Ramos (cell line): ENCODE data around the gene EPB41L1.

Experiments
- in situ Hi-C: fragments of 300-500 bp; cut with MboI; formaldehyde crosslinking; loops from one replicate; pipeline ENCODE4 v1.14.3; 2022; ENCODE audit warnings: low sequenced_read_pairs; ENCODE audit not compliant: unreplicated experiment

Gene EPB41L1

DNA sequence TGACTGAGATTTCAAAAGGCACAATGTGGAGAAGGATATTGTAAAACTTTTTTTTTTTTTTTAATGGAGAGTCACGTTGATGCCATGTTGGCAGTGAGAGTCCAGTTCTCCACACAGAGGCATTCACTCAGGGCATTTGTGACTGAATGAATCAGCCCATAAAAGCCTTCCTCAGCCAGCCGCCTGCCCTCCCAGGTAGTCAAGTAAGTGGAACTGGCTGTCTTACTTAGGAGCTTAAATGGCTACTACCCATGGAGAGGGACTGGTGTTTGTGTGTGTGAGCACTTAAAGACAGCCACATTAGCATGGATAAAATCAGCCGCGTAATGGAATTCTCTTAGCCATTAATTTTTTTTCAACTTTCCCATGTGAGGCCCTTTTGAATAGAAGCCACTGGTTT lies 94.3 kb downstream of the EPB41L1 start:
- in situ Hi-C loops, result no loop called here

DNA sequence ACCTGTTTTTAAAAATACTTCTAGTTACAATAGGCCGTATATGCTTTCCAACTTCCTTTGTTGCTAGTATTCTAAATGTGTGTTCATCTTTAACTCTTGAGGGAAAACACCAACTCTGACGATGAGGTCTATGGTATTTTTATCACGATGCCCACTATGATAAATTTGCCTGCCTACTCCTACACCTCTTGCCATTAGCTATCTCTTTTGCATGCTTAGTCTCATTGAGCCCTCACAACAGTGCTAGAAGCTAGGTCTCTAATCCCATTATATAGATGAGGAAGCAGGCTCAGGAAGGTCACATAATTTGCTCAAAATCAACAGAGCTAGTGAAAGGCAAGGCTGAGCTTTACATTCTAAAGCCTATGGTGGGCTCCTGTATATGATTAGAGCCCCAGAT lies 94.9 kb downstream of the EPB41L1 start:
- in situ Hi-C loops, result no loop called here

DNA sequence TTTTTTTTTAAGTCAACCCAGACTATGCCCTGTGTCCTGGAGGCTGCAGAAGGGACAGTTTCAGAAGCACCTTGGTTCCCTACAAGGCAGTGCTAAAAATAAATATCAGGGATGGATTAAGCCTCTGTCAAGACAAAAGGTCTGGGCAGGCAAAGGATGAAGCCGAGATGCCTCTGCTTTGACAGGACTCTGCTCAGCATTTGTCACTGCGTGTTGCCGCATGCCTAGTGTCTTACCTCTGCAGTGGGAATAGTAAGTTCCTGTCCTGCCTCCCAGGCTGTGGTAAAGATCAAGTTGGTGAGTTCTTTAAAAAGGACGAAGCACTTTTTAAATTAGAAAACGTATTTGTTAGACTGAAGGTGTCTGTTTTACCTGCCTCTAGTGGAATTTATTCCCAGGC lies 96.9 kb downstream of the EPB41L1 start:
- in situ Hi-C loops, result no loop called here

DNA sequence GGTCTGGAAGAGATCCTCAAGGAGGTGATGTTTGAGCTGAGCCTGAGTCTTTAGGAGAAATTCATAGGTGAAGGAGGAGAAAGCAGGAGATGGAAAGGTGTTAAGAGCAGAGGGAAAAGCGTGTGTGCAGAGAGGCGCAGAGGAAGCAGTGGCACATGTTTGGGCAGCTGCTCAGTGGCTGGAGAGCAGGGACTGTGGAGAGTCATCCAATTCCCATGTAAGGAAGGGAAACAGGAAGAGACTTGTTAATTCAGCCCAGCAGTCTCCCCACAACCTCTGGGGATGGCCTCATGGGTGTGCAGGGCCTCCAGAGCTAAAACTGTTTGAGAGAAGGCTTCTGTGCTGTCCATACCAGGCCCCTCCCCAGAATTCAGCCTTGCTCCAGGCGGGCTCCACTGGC lies 98.0 kb downstream of the EPB41L1 start:
- in situ Hi-C loops, result no loop called here

DNA sequence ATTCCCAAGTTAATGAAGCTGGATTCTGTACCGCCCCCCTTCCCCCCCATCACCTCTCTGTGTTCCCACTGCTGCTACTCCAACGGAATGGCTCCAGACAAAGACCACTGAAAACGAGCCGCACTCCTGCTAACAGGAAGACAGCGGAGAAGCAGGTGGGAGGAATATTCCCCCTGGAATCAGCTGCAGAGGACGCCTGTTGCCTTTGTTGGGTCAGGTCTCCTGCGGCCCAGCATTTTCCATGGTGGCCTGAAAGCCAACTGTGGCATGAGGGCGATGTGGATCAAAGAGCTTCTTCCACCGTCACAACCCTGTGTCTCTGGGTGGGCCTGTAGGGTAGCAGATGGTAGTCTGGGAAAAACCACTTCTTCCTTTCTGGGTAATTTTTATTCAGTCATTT lies 98.5 kb downstream of the EPB41L1 start:
- in situ Hi-C loops, result no loop called here

DNA sequence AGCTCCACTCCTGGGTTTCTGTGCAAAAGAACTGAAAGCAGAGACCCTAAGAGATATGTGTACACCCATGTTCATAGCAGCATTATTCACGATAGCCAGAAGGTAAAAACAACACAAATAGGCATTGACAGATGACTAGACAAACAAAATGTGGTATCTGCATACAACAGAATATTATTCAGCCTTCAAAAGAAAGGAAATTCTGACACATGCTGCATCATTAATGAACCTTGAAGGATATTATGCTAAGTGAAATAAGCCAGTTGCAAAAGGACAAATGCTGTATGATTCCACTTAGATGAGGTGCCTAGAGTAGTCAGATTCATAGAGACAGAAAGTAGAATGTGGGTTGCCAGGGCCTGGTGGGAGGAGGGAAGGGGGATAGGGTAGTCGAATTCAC lies 99.5 kb downstream of the EPB41L1 start:
- in situ Hi-C loops, result no loop called here

DNA sequence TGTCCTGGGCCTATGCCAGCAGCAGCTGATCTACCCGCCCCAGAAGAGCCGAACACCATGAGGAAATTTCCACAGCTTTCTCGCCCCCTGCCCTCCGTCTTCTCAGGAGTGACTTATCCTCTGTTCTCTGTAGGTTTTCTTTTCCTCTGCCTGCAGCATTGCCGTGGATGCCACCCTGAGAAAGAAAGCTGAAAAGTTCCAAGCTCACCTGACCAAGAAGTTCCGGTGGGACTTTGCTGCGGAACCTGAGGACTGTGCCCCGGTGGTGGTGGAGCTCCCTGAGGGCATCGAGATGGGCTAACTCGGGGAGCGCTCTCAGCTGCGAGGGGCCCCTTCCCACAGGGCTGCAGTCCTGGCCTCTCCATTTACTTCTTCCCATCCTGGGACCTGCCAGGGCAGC lies 100.9 kb downstream of the EPB41L1 start:
- in situ Hi-C loops, result no loop called here

DNA sequence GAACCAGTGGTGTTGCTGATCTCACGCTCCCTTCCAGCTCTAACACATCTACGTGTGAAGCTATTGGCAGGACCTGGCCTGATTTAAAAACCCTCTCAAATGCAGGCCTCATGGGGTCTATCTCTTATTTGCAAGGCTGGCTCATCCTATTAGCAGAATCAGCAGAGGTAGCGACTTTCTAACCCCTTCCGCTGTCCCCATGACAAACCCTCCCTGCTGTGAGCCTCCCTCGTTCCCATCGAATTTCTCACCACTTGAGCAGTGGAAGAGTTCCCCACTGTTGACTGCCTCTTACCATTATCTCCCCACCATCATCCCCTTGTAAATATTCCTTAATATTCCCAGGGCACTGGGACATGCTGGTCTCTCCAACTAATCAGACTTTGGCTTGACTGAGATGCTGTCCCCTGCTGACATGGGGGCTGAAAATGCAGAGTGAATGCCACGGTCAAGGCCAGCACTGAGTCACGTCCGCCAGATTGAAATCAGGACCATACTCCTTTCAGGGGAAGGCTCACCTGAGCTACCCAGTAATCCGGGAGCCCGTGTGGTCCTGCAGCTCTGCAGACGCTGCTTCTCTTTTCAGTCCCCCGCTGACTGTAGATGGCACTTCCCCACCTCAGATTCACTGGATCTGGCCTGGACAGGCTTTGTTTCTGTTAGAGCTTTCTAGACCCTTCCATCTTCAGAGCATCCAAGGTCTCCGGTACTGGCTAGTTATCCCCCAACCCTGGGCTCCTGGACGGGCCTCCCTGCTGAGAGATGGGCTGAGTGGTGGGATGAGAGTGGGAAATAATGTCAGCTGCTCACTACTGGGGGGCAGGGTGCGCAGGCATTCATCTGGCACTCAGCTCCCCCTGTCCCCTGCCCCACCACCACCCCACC lies 104.9 kb downstream of the EPB41L1 start:
- in situ Hi-C loops, result no loop called here

DNA sequence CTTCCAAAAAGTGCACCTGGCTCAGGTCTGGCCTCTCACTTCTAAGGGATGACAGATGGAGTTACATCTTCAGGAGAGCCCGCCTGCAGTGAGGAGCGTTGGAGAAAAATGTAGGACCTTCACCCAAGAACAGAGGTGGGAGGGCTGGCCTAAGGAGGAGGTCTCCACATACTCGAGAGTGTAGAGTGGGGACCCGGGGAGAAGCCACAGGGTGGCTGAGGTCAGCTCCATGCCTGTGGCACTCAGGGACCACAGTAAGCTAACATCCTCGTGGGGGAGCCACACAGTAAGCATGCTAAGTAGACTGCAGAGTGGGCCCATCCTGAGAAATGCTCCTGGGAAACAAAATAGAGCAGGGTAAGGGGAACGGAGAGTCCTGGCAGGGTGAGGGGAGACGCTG lies 105.8 kb downstream of the EPB41L1 start:
- in situ Hi-C loops, result no loop called here

DNA sequence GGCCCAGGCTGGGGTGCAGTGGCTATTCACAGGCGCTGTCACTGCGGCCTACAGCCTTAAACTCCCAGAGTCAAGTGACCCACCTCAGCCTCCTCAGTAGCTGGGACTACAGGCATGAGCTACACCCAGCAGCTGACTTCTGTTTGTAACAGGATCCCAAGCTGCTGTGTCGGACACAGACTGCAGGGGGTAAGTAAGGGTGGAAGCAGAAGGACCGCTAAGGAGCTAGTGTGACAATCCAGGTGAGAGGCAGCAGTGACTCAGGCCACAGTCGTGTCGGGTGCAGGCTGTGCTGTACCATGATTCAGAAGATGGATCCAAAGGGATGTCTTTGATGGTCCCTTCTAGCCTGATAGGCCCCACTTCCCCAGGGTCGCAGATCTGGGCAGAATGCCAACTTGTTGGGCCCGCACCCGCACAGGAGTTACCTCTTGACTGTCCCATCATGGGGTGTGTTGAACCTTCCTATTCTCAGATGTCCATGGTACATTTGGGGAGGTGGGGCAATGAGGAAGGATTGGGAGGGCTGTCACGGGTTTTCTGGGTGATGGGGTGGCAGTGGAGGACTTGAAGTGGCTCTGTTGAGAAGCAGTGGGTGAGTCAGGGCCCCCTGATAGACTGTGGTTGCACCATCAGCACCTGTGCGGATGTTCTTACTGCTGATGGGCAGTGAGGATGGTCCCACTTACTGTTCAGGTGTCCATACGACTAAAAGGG lies 107.0 kb downstream of the EPB41L1 start:
- in situ Hi-C loops, result no loop called here

DNA sequence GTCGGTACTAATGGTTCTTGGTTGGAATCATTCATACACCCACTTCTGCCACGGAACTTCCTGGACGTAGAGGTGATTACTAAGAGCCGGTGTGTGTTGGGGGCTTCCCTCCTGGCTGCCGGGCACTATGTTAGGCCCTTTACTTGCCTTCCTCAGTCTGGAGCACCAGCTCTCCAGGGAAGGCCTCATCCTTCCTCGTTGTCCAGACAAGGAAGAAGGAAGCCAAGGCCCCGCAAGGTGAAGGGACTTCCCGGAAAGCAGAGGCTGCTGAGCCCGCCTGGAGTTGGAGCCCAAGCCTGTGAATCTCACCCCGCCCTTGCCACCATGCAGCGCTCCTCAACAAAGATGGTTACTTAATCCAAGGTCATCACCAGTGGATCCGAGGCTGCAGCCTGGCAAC lies 107.9 kb downstream of the EPB41L1 start:
- in situ Hi-C loops, result no loop called here

DNA sequence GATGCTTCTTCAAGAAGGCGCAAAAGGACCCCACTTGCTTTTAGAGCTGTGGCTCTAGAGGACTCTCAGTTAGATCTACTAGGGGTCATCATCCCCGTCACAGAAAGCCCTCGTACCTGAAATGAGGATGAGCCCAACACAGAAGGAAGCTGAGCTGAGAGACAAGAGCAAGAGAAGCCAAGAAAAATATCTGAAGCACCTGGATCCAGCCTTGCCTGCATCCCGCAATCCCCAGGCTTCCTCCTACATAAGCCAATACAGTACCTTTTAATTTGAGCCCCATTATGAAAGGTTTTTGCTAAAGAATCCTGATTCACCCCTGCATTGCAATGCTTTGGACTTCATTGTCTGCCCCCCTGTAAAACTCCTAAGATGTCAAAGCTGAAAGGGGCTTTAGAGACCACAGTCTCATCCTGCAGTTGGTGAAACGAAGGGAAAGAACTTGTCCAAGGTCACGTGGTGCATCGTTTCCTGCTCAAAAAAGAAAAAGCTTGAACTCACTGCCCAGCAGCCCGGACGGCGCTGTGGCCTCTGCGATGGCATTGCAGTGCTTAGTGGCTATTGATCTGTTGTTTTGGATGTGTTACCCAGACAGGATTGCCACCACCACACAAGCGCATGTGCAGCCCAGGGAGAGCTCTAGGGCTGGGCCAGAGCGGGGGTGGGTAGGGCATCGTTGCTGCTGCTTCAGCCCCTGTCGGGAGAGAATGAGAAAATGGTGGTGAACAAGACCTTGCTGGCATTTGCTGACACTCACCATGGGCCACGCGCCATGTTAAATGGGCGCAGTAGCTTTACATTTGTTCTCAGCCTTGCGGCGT lies 110.1 kb downstream of the EPB41L1 start:
- in situ Hi-C loops, result no loop called here

DNA sequence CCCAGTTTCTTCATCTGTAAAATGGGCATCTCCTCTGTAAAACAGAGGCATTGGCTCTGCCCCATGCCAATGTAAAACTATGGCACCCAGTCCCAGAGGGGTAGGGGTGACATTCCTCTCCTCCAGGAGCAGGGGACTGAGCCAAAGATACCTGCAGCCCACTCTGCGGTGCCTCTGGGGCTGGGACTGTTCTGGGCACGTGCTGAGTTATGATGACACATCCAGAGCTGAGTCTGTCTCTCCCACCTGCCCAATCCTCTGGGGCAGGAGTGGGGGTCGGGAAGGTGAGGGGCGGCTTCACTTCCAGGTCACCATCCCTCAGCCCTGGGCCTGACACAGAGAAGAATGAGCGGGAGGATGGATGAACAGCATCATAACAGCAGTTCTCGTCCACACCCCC lies 111.6 kb downstream of the EPB41L1 start:
- in situ Hi-C loops, result no loop called here

DNA sequence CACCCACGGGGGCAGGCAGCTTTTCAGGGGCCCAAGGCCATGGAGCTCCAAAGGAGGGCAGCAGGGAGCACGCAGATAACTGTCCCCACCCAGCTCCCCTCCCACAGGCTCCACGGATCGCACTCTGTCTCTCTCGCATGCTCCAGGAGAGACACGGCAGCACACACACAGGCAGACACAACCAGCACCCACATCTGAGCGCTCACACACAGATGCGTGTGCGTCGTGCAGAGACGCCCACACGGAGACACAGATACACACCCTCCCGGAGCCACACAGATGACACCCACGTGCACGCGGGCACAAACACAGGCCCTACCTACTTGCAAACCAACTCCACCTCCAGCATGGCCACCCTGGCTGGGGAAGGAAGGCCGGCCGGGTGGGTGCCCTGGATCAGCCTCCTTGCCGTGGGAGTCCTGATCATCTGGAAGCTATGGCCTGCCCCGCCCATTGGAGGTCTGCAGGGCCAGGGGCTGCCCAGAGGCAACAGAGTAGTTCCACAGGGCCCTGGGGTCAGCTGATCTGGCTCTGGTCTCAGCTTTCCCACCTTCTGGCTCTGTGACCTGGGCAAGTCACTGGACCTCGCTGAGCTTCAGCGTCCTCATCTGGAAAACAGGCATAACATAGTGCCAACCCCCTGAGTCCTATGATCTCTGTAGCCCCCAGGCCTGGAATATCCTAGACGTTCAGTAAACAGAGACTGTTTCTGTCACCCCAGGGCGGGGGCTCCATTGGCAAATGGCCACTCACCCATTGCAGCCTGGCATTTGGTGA lies 113.3 kb downstream of the EPB41L1 start:
- in situ Hi-C loops, result no loop called here

DNA sequence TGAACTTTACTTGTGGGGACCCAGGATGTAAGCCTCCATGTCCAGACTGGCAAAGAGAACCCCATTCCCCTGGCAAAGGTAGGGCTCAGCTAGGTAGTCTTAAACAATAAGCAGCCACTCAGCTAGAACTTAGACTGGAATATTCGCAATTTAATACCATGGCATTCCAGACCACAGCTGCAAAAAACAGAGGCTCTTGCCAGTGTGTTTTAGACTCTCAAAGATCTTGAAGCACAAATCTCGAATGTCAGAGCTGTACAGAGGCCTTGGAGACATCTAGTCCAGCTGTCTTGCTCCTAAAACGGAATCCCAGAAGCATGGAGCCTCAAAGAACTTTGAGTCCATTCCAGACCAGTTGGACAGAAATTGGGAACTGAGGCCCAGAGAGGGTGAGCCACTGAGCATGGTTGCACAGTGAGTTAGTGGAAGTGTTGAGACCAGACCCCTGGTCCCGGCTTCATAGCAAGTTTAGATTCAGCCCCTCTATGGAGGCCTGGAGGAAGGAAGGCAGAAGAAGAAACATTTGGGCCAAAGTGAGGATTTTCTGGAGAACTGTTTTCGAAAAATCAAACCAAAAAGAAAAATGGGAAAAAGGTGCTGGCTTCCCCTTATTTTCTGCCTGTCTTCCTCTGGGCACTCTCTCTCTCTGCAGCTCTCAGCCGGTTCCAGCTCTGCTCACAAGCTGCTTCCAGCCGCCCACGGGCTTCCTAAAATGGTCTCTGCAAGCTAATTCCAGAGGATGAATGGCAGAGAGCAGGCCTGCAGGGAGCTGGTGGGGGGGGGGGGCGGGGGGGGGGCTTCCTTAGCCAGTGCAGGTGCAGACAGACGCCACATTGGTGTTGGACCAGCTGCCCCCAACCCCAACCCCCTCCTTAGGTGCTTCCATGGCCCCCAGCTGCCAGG lies 114.2 kb downstream of the EPB41L1 start:
- in situ Hi-C loops, result no loop called here

DNA sequence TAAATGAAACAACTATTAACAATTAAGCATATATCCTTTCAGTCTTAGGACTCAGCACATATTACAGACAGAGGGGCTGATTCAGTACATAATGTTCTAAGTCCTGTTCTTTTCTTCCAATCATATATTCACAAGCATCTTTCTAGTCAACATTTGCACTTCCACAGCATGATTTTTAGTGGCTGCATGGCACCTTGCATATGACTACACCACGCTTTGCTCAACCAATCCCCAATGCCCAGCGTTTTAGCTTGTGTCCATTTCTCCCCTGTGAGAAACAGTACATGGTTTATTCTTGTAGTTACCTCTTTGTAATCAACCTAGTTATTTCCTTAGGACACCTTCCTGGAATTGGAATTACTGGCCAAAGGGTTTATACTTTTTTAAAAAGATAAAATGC lies 115.0 kb downstream of the EPB41L1 start:
- in situ Hi-C loops, result no loop called here

DNA sequence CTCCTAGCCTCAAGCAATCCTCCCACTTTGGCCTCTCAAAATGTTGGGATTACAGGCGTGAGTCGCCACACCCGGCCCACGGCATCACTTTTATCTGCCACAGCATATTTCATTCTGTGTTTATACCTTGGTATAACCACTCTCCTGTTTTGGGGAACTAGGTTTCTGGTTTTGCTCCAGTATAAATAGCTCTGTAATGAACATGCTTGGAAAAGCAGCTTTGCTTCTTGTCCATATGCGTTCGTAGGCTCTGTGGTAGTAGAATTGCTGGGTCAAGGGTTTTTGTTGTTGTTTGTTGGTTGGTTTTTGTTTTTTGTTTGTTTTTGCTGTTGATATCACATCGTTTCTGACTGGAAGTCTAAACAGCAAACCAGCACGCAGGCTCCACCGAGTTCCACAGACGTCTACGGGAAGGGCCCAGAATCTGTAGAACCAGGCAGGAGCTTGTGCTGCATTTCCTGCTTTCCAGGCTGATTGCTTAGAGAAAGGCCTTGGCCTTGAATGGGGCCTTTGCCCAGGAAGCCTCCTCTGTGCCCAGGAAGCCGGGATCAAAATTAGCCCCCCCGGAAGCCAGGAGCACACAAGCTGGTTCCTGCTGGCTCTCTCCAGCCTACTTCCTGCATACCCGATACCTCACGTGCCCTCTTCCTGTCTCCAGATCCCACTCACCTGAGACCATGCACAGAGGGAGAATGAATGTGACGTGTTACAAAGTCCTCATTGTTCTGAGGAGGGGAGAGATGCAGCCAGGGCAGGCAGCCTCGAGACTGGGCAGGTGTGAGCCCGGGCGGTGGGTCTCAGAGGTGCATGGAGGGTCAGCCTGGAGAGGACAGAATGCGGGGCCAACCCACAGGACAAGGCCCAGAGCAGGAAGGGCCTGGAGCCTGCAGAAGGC lies 116.5 kb downstream of the EPB41L1 start:
- in situ Hi-C loops, result no loop called here
